NB4 (cell line): Measurements from ENCODE around the gene SLC26A1.

Experiments
- CTCF ChIP-seq: IDR thresholded peaks from one replicate; pipeline ENCODE4 v1.5.1; 2012; ENCODE audit warnings: low read depth, low read length
- MAX ChIP-seq: IDR thresholded peaks from 2 replicates; pipeline ENCODE4 v1.6.1; 2011; ENCODE audit warnings: low read depth, low read length
- MYC ChIP-seq: IDR thresholded peaks from 2 replicates; pipeline ENCODE4 v1.6.1; 2011; ENCODE audit warnings: low read depth, low read length
- POLR2A ChIP-seq: IDR thresholded peaks from 2 replicates; pipeline ENCODE4 v1.6.1; 2011; ENCODE audit warnings: mild to moderate bottlenecking; ENCODE audit not compliant: insufficient read length; ENCODE audit errors: extremely low read depth

GRCh38 chr4:1001561-1002130, 8.4 kb upstream of the SLC26A1 start:
- TF ChIP-seq CTCF (no peak), POLR2A (no peak), MAX (no peak), MYC (no peak)
